Breast epithelium (tissue), 4 donors: ENCODE data around the gene PTPN4. TPM values are rescaled to one million over a fixed set of nuclear protein-coding genes. Genes with fewer than 3 reads are reported as not detected.

Experiments used
- DNase-seq, 2 donors: peaks; one replicate each; pipeline ENCODE4 v3.0.0-alpha.2; 2019; ENCODE audit warnings: low spot score in 2 of 2
- H3K27ac ChIP-seq, 2 donors: fragments of 200-600 bp; sonication (generic) in 1 of 2; one replicate each; pipeline ENCODE4 v1.5.1; 2016 to 2019; ENCODE audit warnings: mild to moderate bottlenecking in 1 of 2
- H3K27me3 ChIP-seq, 2 donors: fragments of 200-600 bp; sonication (generic) in 1 of 2; one replicate each; pipeline versions ENCODE4 v1.5.1 to v1.6.0; 2017 to 2019; ENCODE audit warnings: control low read depth in 1 of 2, mild to moderate bottlenecking in 1 of 2
- H3K36me3 ChIP-seq: fragments of 200-600 bp; one replicate; pipeline ENCODE4 v1.5.1; 2019
- H3K4me1 ChIP-seq, 2 donors: fragments of 200-600 bp; sonication (generic); one replicate each; pipeline ENCODE4 v1.5.1; 2016 to 2019; ENCODE audit warnings: control low read depth in 1 of 2
- H3K4me3 ChIP-seq, 3 donors: fragments of 200-600 bp; sonication (generic); 1 replicate in 2 of 3; 2 replicates in 1 of 3; pipeline ENCODE4 v1.5.1; 2016 to 2019; ENCODE audit warnings: mild to moderate bottlenecking in 3 of 3, moderate library complexity in 2 of 3
- H3K9me3 ChIP-seq, 2 donors: fragments of 200-600 bp; sonication (generic) in 1 of 2; one replicate each; pipeline ENCODE4 v1.5.1; 2016 to 2019; ENCODE audit warnings: control low read depth in 1 of 2
- POLR2A ChIP-seq: fragments of 450-650 bp; IDR thresholded peaks from one replicate; pipeline ENCODE4 v1.6.1; 2016; ENCODE audit warnings: antibody characterized with exemption, mild to moderate bottlenecking, moderate library complexity
- POLR2AphosphoS5 ChIP-seq, 3 donors: sonication (generic); formaldehyde crosslinking; IDR thresholded peaks; one replicate each; pipeline ENCODE4 v1.6.1; 2017; ENCODE audit warnings: antibody characterized with exemption in 3 of 3
- intact Hi-C: fragments of 100-400 bp; cut with DNase I; formaldehyde crosslinking; loops from one replicate; pipeline ENCODE4 v1.15.1; 2023; ENCODE audit warnings: low total_unique reads
- total RNA-seq, 3 donors: library from RNA; depleted of rRNA; stranded (reverse); fragments of >200 nt; gene quantifications; one replicate each; pipeline ENCODE4 v1.1.0, GENCODE V29; 2016
- TF ChIP-seq, protein P1 (sequence below), 3 donors: fragments of 450-650 bp; IDR thresholded peaks; one replicate each; pipeline ENCODE4 v1.5.1; 2016 to 2017; ENCODE audit warnings: antibody characterized with exemption in 3 of 3, mild to moderate bottlenecking in 3 of 3, moderate library complexity in 3 of 3

The PTPN4 gene
- total RNA-seq, 3 donors from 2014 or later = 29.1 to 49.6 (median 38.7) TPM

- no peaks in the 10 kb centered on the region for H3K27me3 ChIP-seq
- H3K9me3 ChIP-seq = no peaks in the 10 kb centered on the region
- H3K27ac ChIP-seq = no peak overlapping the region
- no peak for DNase-seq
- H3K4me1 ChIP-seq = no peaks in the 10 kb centered on the region
- intact Hi-C loops = no loop called here
- TF ChIP-seq POLR2AphosphoS5 (IDR thresholded peaks at IDR 0.05) = no peak
- TF ChIP-seq, protein P1, sequence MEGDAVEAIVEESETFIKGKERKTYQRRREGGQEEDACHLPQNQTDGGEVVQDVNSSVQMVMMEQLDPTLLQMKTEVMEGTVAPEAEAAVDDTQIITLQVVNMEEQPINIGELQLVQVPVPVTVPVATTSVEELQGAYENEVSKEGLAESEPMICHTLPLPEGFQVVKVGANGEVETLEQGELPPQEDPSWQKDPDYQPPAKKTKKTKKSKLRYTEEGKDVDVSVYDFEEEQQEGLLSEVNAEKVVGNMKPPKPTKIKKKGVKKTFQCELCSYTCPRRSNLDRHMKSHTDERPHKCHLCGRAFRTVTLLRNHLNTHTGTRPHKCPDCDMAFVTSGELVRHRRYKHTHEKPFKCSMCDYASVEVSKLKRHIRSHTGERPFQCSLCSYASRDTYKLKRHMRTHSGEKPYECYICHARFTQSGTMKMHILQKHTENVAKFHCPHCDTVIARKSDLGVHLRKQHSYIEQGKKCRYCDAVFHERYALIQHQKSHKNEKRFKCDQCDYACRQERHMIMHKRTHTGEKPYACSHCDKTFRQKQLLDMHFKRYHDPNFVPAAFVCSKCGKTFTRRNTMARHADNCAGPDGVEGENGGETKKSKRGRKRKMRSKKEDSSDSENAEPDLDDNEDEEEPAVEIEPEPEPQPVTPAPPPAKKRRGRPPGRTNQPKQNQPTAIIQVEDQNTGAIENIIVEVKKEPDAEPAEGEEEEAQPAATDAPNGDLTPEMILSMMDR (IDR thresholded peaks at IDR 0.05) = no peak
- no peak for TF ChIP-seq POLR2A
- H3K4me3 ChIP-seq = no peak overlapping the region
- no peaks in the 10 kb centered on the region for H3K36me3 ChIP-seq
These were observed 34.9 kb upstream of the PTPN4 start for GRCh38 chr2:119724656-119725485.

DNA sequence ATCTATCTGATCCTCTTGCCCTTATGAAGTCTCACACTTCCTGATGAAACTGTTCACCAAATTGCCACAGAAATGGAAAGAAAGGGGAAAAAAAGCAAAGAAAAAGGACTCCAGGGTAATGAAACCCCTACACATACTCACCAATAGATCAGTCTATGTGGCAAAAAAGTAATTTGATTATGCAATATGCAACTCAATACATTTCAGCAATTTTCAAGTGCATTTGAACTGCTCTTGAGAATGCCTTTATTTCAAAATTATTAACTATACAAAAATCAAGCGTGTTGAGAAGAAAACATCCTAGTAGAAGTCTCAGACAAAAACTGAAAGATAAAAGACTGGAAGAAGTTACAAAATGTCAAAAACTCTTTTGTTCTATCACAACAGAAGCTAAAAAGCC is 32.2 kb upstream of the PTPN4 start:
- no peak for DNase-seq
- Histone ChIP-seq H3K27ac (no peak overlapping the region), H3K4me3 (no peak overlapping the region), H3K9me3 (no peaks in the 10 kb centered on the region), H3K4me1 (no peaks in the 10 kb centered on the region), H3K36me3 (no peaks in the 10 kb centered on the region), H3K27me3 (no peaks in the 10 kb centered on the region)
- no peak for TF ChIP-seq POLR2AphosphoS5 (IDR thresholded peaks at IDR 0.05)
- TF ChIP-seq, protein P1 (IDR thresholded peaks at IDR 0.05) = no peak
- no peak for TF ChIP-seq POLR2A
- intact Hi-C loops = no loop called here

GRCh38 chr2:119728421-119728820 is 31.3 kb upstream of the PTPN4 start:
- no peak for DNase-seq
- TF ChIP-seq POLR2AphosphoS5 (IDR thresholded peaks at IDR 0.05) (no peak), POLR2A (no peak)
- TF ChIP-seq, protein P1 (IDR thresholded peaks at IDR 0.05) = no peak
- H3K36me3 ChIP-seq = no peaks in the 10 kb centered on the region
- no peak overlapping the region for H3K4me3 ChIP-seq
- H3K27me3 ChIP-seq = no peaks in the 10 kb centered on the region
- no peaks in the 10 kb centered on the region for H3K4me1 ChIP-seq
- intact Hi-C loops = no loop called here
- H3K9me3 ChIP-seq = no peaks in the 10 kb centered on the region
- H3K27ac ChIP-seq = no peak overlapping the region

DNA sequence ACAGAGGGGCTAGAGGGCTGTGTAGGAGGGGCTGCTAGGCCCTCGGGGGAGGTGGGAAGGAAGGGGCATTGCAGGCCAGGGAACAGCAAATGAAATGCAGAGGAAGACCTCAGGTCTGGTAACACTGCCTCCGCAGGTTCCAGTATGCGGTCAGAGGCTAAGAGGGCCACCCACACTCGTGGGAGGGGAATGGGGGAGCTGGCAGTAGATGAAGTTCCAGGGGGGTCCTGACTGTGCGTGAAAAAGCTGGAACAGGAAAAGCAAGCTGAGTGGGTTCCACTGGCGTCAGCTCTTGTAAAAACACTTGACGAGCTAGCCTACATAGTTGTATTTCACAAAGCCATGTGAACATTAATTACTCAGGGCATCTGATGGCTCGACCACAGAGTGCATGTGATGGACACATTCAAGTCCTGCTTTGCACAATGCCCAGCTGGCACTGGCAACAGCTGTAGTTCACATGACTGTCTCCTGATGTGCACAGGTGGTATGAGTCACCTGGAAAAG is 29.0 kb upstream of the PTPN4 start:
- H3K27ac ChIP-seq = no peak overlapping the region
- H3K4me3 ChIP-seq = no peak overlapping the region
- TF ChIP-seq POLR2AphosphoS5 (IDR thresholded peaks at IDR 0.05) (no peak), POLR2A (no peak)
- TF ChIP-seq, protein P1 (IDR thresholded peaks at IDR 0.05) = no peak
- no peaks in the 10 kb centered on the region for H3K9me3 ChIP-seq
- intact Hi-C loops = no loop called here
- no peaks in the 10 kb centered on the region for H3K36me3 ChIP-seq
- DNase-seq = no peak
- no peaks in the 10 kb centered on the region for H3K4me1 ChIP-seq
- H3K27me3 ChIP-seq = no peaks in the 10 kb centered on the region

DNA sequence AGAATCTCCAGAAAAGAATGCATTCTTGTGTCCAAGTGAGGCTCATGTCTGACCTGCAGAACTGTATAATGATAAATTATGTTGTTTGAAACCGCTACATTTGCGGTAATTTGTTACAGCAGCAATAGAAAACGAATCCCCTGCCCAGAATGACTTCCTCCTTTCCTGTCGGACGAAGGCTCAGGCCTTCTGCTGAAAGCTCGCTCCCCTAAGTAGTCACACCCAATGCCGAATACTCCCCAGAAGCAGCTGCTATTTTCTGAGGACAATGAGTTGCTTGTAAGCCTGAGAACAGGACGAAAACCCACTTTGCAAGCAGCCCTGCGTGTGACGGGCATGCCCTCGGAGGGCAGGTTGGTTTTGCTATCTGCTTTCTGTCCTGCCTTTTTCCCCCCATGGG is 27.7 kb upstream of the PTPN4 start:
- no peak for DNase-seq
- TF ChIP-seq, protein P1 (IDR thresholded peaks at IDR 0.05) = no peak
- TF ChIP-seq POLR2AphosphoS5 (IDR thresholded peaks at IDR 0.05) (no peak), POLR2A (no peak)
- H3K27ac ChIP-seq = no peak overlapping the region
- no peaks in the 10 kb centered on the region for H3K27me3 ChIP-seq
- no peak overlapping the region for H3K4me3 ChIP-seq
- no peaks in the 10 kb centered on the region for H3K4me1 ChIP-seq
- no peaks in the 10 kb centered on the region for H3K36me3 ChIP-seq
- H3K9me3 ChIP-seq = no peaks in the 10 kb centered on the region
- intact Hi-C loops = no loop called here
